ENCODE measurements around the gene RALA. TPM values are rescaled to one million over a fixed set of nuclear protein-coding genes. Genes with fewer than 3 reads are reported as not detected.
"Not testable (repeated sequence)": the region's sequence is repeated elsewhere in the genome, so short reads cannot be mapped to it uniquely, and the experiment has no call there.

RALA gene
- total RNA-seq, 1 donor from 2014 or later: 23.8 TPM

DNA sequence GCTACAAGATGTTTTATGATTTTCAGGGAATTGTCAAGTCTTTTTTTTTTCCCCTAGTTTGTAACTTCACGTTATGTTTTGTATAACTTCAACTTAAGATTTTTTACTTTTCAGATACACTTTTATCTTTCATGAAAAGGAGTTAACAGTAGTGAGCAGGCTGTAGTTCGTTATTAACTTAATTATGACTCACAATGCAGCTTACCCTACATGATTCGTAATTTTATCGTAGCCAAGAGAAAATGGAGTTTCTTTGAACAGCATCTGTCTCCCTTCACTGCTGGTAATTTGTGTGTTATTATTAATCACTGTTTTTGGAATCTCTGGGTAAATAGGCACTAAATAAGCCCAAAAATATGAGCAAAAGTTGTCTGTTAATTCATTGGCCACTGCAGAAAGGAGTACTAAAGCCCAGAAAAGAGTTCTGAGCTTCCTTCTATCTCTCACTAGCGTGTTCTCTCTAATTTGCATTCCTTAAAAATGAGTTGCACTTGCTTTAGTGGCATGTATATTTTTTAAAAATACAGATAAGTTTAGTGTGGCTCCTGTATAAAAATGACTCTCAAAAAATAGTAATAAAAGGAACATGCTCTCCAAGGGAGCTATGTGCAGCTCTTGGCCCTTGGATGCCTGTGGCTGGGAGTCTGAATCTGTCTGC is 36.1 kb downstream of the RALA start:
- TF ChIP-seq, protein P1, sequence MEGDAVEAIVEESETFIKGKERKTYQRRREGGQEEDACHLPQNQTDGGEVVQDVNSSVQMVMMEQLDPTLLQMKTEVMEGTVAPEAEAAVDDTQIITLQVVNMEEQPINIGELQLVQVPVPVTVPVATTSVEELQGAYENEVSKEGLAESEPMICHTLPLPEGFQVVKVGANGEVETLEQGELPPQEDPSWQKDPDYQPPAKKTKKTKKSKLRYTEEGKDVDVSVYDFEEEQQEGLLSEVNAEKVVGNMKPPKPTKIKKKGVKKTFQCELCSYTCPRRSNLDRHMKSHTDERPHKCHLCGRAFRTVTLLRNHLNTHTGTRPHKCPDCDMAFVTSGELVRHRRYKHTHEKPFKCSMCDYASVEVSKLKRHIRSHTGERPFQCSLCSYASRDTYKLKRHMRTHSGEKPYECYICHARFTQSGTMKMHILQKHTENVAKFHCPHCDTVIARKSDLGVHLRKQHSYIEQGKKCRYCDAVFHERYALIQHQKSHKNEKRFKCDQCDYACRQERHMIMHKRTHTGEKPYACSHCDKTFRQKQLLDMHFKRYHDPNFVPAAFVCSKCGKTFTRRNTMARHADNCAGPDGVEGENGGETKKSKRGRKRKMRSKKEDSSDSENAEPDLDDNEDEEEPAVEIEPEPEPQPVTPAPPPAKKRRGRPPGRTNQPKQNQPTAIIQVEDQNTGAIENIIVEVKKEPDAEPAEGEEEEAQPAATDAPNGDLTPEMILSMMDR (conservative IDR thresholded peaks at IDR 0.05; ENCODE audit: low read depth, low read length): no peak
- DNase-seq (ENCODE audit: low read depth): no peak
- no peak overlapping the region for H3K4me3 ChIP-seq (ENCODE audit: low read depth, low read length)

DNA sequence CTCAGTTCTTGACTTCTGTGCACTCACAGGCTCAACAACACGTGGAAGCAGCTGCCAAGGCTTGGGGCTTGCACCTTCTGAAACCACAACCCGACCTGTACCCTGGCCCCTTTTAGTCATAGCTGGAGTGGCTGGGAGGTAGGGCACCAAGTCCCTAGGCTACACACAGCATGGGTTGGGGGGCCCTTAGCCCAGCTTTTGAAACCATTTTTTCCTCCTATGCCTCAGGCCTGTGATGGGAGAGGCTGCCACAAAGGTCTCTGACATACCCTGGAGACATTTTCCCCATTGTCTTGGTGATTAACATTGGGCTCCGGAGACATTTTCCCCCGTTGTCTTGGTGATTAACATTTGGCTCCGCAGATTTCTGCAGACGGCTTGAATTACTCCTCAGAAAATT is 38.6 kb downstream of the RALA start:
- TF ChIP-seq, protein P1 (conservative IDR thresholded peaks at IDR 0.05; ENCODE audit: low read depth, low read length): no peak
- DNase-seq (ENCODE audit: low read depth): no peak
- no peak overlapping the region for H3K4me3 ChIP-seq (ENCODE audit: low read depth, low read length)

DNA sequence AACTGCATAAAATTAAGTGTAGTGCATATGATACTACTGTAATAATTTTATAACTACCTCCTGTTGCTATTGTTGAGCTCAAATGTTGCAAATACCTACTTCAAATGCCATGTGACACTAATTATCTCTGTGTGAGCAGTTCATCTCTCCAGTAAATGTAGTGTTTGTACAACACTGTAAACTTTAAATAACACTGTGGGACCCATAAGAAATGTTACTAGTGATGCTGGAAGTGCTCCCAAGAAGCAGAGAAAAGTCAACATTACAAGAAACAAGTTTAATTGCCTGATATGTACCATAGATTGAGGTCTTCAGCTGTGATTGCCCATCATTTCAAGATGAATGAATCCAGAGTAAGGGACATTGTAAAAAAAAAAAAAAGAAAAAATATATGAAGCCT is 39.9 kb downstream of the RALA start:
- H3K4me3 ChIP-seq (ENCODE audit: low read depth, low read length): no peak overlapping the region
- DNase-seq (ENCODE audit: low read depth): no peak
- TF ChIP-seq, protein P1 (conservative IDR thresholded peaks at IDR 0.05; ENCODE audit: low read depth, low read length): no peak

DNA sequence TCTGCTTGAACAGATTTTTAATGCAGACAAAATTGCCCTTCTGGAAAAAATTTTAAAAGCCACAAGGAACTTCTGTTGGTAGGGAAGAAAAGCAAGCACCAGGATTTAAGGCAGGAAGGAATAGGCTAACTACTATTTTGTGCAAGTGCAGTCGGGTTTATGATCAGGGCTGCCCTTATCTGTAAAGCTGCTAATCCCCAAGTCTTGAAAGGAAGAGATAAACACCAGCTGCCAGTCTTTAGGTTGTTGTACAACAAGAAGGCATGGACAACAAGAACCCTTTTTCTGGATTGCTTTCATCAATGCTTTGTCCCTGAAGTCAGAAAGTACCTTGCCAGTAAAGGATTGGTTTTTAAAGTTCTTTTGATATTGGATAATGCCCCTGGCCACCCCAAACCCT is 40.7 kb downstream of the RALA start:
- TF ChIP-seq, protein P1 (conservative IDR thresholded peaks at IDR 0.05; ENCODE audit: low read depth, low read length): no peak
- H3K4me3 ChIP-seq (ENCODE audit: low read depth, low read length): no peak overlapping the region

DNA sequence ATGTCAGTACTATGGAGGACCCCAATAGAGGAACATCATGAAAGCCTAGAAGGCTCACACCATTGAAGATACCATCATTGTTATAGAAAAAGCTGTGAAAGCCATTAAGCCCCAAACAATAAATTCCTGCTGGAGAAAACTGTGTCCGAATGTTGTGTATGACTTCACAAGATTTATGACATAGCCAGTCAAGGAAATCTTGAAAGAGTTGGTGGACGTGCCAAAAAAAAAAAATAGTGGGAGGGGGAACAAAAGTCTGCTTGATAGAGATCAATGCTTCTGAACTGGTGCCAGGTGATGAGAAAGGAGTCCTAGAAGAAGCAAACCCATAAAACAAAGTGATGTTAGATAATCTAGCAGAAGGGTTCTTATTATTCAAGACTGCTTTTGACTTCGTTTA is 41.2 kb downstream of the RALA start:
- TF ChIP-seq, protein P1 (conservative IDR thresholded peaks at IDR 0.05; ENCODE audit: low read depth, low read length): no peak
- no peak for DNase-seq (ENCODE audit: low read depth)
- H3K4me3 ChIP-seq (ENCODE audit: low read depth, low read length): no peak overlapping the region

More for the DNA sequence above, 40.7 kb downstream of the RALA start:
- DNase-seq (ENCODE audit: low read depth): no peak

DNA sequence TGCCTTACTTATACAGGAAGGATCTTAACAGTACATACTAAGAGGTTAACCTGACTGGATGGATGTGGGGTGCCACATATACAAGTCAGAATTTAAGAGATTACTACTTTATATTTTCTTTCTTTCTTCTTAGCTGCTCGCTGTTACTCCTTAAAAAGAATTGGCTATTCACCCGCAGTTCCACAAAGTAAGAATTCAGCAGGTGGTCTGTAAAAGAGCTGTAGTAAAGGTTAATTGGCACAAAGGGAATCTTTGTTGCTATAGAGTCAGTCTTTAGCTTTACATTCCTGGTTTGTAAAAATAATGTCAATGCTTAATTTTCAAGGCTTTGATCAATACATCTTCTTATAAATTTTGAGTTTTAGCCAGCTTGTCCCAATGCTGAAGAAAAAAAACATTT is 43.2 kb downstream of the RALA start:
- no peak for DNase-seq (ENCODE audit: low read depth)
- no peak overlapping the region for H3K4me3 ChIP-seq (ENCODE audit: low read depth, low read length)
- TF ChIP-seq, protein P1 (conservative IDR thresholded peaks at IDR 0.05; ENCODE audit: low read depth, low read length): no peak

DNA sequence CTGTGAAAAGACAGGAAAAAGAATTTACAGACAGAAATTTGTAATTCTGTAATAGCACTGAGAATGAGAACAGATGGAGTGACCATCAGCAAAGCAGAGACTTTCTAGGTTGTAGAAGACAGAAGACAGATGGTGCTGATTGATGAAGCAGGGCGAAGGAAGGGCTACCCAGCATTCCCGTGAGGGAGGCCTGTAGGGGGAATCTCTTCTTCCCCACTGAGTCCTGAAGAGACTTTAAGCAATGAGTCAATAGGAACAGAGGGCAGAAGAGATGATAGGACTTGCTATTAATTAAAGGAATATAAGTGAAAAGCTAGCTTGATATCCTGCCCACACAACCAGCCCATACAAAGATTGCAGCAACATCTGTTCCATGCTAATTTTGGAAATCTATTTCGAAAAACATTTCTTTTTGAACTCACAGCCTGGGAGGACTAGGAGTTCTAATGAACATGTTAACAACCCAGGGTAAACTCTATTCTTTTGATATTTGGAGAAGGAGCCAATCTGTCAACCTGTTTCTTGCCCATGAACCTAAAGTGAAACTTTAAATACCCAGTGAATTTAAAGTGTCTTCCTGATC is 44.1 kb downstream of the RALA start:
- no peak for DNase-seq (ENCODE audit: low read depth)
- TF ChIP-seq, protein P1 (conservative IDR thresholded peaks at IDR 0.05; ENCODE audit: low read depth, low read length): no peak

DNA sequence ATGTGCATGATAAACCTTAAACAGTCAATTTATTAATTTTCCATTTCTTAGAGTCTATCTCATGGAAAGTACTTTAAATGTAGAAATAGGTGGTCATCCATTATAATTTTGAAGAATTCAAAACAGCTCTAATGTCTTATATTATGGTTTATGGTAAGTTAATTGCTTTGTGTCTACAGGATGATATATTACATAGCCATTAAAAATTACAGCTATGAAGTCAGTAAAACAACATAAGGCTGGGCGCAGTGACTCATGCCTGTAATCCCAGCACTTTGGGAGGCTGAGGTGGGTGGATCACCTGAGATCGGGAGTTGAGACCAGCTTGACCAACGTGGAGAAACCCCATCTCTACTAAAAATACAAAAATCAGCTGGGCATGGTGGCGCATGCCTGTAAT is 44.9 kb downstream of the RALA start:
- DNase-seq (ENCODE audit: low read depth); H3K4me3 ChIP-seq (ENCODE audit: low read depth, low read length): not testable (repeated sequence)

More for the DNA sequence above, 44.1 kb downstream of the RALA start:
- no peak overlapping the region for H3K4me3 ChIP-seq (ENCODE audit: low read depth, low read length)

Measured in epithelial cell of proximal tubule (primary cell).